ENCODE data around the gene PPP5C. TPM values are rescaled to one million over a fixed set of nuclear protein-coding genes. Genes with fewer than 3 reads are reported as not detected.

PPP5C gene
- total RNA-seq, 2 experiments from 2014 or later = 105 to 118 TPM

DNA sequence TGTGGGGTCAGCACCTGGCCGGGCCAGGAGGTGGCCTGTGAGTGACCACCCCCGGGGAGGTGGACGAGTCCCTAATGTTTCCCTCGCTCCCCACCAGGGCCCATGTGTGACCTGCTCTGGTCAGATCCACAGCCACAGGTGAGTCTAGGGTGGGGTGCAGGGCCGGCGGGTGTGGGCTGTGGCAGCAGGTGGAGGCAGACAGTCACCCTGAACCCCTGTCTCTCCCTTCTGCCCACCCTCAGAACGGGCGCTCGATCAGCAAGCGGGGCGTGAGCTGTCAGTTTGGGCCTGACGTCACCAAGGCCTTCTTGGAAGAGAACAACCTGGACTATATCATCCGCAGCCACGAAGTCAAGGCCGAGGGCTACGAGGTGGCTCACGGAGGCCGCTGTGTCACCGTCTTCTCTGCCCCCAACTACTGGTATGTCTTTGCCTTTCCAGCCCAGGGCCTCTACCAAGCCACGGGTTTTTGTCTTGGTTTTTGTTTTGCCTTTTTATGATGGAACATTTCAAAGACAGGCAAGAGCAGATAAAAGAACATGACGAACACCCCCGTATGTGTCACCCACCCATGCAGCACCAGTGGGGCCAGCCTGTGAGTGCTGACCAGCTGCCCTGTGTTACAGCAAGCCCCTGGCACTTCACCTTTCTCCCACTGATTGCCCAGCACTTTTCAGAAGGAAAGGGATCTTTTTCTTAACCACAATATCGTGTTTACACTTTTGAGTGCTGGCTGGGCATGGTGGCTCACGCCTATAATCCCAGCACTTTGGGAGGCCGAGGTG lies 41.6 kb downstream of the PPP5C start:
- TF ChIP-seq, protein P1, sequence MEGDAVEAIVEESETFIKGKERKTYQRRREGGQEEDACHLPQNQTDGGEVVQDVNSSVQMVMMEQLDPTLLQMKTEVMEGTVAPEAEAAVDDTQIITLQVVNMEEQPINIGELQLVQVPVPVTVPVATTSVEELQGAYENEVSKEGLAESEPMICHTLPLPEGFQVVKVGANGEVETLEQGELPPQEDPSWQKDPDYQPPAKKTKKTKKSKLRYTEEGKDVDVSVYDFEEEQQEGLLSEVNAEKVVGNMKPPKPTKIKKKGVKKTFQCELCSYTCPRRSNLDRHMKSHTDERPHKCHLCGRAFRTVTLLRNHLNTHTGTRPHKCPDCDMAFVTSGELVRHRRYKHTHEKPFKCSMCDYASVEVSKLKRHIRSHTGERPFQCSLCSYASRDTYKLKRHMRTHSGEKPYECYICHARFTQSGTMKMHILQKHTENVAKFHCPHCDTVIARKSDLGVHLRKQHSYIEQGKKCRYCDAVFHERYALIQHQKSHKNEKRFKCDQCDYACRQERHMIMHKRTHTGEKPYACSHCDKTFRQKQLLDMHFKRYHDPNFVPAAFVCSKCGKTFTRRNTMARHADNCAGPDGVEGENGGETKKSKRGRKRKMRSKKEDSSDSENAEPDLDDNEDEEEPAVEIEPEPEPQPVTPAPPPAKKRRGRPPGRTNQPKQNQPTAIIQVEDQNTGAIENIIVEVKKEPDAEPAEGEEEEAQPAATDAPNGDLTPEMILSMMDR (conservative IDR thresholded peaks at IDR 0.05; ENCODE audit: low read length) = no peak
- TF ChIP-seq EZH2phosphoT487 (IDR thresholded peaks at IDR 0.05; ENCODE audit: borderline replicate concordance, low read depth, low read length) = no peak
- H2AFZ ChIP-seq (ENCODE audit: low read length) = no peak overlapping the region
- no peak overlapping the region for H3K4me2 ChIP-seq (ENCODE audit: low read length)
- CTCF ChIA-PET (ENCODE audit: unreplicated experiment) = no interaction called here
- H3K27ac ChIP-seq (ENCODE audit: low read depth, low read length, poor library complexity, severe bottlenecking) = no peak overlapping the region
- H3K4me1 ChIP-seq (ENCODE audit: insufficient read depth, low read length, poor library complexity, severe bottlenecking) = no peaks in the 10 kb centered on the region
- no TSS peak for BruUV-seq (replicated peaks)
- H4K20me1 ChIP-seq (ENCODE audit: insufficient read depth, low read length) = no peaks in the 10 kb centered on the region
- no peaks in the 10 kb centered on the region for H3K9me3 ChIP-seq (ENCODE audit: low read length)
- peaks cover 93% of the 10 kb centered on the region for H3K36me3 ChIP-seq (ENCODE audit: insufficient read depth, low read length)
- DNase-seq (ENCODE audit: low spot score) = no peak
- no peaks in the 10 kb centered on the region for H3K79me2 ChIP-seq (ENCODE audit: insufficient read depth, low read depth, low read length)
- no peaks in the 10 kb centered on the region for H3K9me2 ChIP-seq (ENCODE audit: insufficient read depth, low read length)
- H3K4me3 ChIP-seq (ENCODE audit: low read depth, low read length, poor library complexity, severe bottlenecking) = no peak overlapping the region
- POLR2A ChIA-PET = interaction anchor here (0.7 kb wide), 1 partner anchor 11 kb away, joined by 3 read pairs; no protein-coding TSS in a partner anchor
- intact Hi-C loops (cut with micrococcal nuclease; ENCODE audit: unreplicated experiment) = no loop called here

DNA sequence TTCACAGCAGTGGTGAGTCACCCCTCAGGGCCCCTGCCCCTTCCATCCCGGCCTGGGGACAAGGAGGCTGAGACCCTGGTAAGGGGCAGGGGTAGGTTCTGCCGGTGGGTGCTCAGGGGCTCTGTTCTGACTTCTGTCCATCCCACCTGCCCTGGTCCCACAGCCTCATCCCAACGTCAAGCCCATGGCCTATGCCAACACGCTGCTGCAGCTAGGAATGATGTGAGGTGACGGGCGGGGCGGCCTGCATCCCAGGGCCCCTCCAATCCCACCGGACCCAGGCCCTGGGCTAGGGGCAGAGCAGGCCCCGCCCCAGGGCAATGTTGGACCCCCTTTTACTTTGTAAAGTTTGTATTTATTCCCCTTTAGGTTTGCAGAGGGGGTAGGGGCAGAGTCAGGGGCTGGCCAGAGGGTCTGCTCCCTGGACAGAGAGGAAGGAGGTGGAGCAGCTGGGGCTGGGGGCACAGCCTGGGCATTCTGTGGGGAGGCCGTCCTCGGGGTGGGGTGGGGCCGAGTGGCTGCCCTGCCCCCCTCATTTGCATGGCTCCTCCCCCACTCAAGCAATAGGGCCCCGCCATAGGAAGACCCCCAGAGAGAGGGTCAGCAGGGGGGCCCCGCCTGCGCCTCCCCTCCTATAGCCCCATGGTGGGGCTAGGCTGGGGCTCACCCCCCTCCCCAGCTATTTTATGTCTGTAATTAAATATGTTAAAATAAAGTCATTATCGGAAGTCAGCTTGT lies 43.4 kb downstream of the PPP5C start:
- Histone ChIP-seq H3K27ac (ENCODE audit: low read depth, low read length, poor library complexity, severe bottlenecking) (no peak overlapping the region), H3K4me3 (ENCODE audit: low read depth, low read length, poor library complexity, severe bottlenecking) (no peak overlapping the region), H3K9me2 (ENCODE audit: insufficient read depth, low read length) (no peaks in the 10 kb centered on the region), H3K36me3 (ENCODE audit: insufficient read depth, low read length) (peaks cover 76% of the 10 kb centered on the region), H3K9me3 (ENCODE audit: low read length) (no peaks in the 10 kb centered on the region), H3K4me2 (ENCODE audit: low read length) (no peak overlapping the region), H2AFZ (ENCODE audit: low read length) (no peak overlapping the region), H3K4me1 (ENCODE audit: insufficient read depth, low read length, poor library complexity, severe bottlenecking) (no peaks in the 10 kb centered on the region), H4K20me1 (ENCODE audit: insufficient read depth, low read length) (no peaks in the 10 kb centered on the region), H3K79me2 (ENCODE audit: insufficient read depth, low read depth, low read length) (no peaks in the 10 kb centered on the region)
- ChIA-PET POLR2A (no interaction called here), CTCF (ENCODE audit: unreplicated experiment) (no interaction called here)
- intact Hi-C loops (cut with micrococcal nuclease; ENCODE audit: unreplicated experiment) = no loop called here
- BruUV-seq (replicated peaks) = no TSS peak
- no peak for TF ChIP-seq EZH2phosphoT487 (IDR thresholded peaks at IDR 0.05; ENCODE audit: borderline replicate concordance, low read depth, low read length)
- TF ChIP-seq, protein P1 (conservative IDR thresholded peaks at IDR 0.05; ENCODE audit: low read length) = no peak
- no peak for DNase-seq (ENCODE audit: low spot score)

DNA sequence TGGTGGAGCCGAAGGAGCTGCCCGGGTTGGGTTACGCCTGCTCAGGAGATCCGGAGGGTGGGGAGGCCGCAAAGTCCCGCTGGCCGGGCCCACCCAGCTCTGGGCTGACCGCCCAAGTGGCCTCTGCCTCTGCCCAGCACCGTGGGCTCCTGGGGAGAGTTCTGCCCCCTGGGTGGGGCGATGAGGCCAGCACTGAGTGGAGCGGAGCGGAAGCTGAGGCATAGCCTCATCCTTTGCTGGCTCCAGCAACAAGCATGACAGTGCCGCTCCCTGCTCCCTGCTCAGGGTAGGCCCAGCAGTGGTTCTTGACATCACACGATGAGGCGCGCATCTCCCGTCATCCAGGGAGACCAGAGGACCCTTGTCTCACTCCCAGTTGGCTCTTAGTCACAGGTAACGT lies 44.0 kb downstream of the PPP5C start:
- no peaks in the 10 kb centered on the region for H4K20me1 ChIP-seq (ENCODE audit: insufficient read depth, low read length)
- BruUV-seq (replicated peaks) = no TSS peak
- no peaks in the 10 kb centered on the region for H3K4me1 ChIP-seq (ENCODE audit: insufficient read depth, low read length, poor library complexity, severe bottlenecking)
- H3K4me3 ChIP-seq (ENCODE audit: low read depth, low read length, poor library complexity, severe bottlenecking) = no peak overlapping the region
- H3K9me2 ChIP-seq (ENCODE audit: insufficient read depth, low read length) = no peaks in the 10 kb centered on the region
- no peaks in the 10 kb centered on the region for H3K79me2 ChIP-seq (ENCODE audit: insufficient read depth, low read depth, low read length)
- H3K9me3 ChIP-seq (ENCODE audit: low read length) = no peaks in the 10 kb centered on the region
- no peak overlapping the region for H3K4me2 ChIP-seq (ENCODE audit: low read length)
- H3K36me3 ChIP-seq (ENCODE audit: insufficient read depth, low read length) = peaks cover 74% of the 10 kb centered on the region
- H3K27ac ChIP-seq (ENCODE audit: low read depth, low read length, poor library complexity, severe bottlenecking) = no peak overlapping the region
- ChIA-PET POLR2A (no interaction called here), CTCF (ENCODE audit: unreplicated experiment) (no interaction called here)
- TF ChIP-seq EZH2phosphoT487 (IDR thresholded peaks at IDR 0.05; ENCODE audit: borderline replicate concordance, low read depth, low read length) = no peak
- TF ChIP-seq, protein P1 (conservative IDR thresholded peaks at IDR 0.05; ENCODE audit: low read length) = no peak
- DNase-seq (ENCODE audit: low spot score) = no peak
- intact Hi-C loops (cut with micrococcal nuclease; ENCODE audit: unreplicated experiment) = no loop called here
- H2AFZ ChIP-seq (ENCODE audit: low read length) = no peak overlapping the region

All from OCI-LY7 (cell line).